ENCODE measurements around the gene GMIP.

The GMIP gene

GRCh38 chr19:19659646-19660245 is 16.3 kb upstream of the GMIP start:
- no peak for DNase-seq

DNA sequence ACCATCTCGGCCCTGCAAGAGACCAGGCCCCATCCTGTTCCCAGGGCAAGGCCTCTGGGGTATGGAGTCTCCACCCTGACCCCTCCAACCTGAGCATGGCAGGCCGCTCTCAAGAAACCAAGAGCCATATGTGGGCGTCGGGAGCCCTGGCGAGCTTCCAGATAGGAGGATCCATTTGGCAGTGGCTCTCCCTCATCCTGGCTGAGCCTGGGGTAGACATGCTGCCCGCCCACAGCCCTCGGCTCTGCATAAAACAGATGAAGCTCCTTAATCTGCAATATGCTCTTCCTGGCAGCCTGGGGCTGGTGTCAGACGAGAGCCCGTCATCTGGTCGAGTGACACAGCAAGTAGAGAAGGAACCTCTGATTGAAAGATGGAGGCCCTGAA is 13.9 kb upstream of the GMIP start:
- peak in 31 of 56 donors; percentile 5 to 71 (median 36) for DNase-seq

DNA sequence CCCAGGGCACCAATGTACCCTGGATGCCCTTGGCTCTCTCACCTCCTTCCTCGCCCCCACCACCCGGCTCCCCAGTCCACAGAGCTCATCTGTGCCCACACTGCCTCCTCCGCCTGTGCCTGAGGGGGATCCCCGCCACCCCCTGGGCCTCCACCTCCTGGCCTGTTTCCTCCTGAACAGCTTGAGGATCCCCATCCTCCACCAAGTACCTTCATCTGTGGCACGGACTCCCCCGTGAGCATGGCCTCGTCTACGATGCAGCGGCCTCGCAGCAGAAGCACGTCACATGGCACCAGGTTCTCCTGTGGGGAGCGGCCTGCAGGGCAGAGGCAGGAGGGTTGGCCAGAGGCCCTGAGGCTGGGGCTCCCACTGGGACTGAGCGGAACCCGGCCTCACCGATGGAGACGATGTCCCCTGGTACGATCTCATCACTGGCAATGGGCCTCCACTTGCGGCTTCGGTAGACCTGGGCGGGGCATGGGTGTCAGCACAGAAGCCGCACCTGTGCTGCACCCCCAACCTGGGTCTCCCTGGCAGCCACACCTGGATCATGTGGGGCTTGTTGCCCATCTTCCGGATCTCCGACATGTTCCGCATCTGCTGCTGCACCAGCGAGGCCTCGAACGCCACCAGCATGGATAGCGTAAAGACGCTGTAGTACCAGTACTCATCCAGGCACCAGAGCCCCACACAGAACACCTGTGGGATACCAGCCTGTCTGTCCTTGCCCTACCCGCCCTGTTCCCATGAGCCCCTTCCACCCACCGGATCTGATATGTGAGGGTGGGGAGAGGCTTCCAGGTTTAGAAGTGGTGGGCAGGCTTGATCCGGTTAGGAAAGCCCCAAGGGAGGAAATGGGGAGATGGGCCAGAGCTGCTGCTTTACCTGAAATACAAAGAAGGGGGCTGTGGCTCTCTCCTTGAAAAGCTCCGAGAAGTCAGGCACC is 13.3 kb upstream of the GMIP start:
- no peak for DNase-seq

DNA sequence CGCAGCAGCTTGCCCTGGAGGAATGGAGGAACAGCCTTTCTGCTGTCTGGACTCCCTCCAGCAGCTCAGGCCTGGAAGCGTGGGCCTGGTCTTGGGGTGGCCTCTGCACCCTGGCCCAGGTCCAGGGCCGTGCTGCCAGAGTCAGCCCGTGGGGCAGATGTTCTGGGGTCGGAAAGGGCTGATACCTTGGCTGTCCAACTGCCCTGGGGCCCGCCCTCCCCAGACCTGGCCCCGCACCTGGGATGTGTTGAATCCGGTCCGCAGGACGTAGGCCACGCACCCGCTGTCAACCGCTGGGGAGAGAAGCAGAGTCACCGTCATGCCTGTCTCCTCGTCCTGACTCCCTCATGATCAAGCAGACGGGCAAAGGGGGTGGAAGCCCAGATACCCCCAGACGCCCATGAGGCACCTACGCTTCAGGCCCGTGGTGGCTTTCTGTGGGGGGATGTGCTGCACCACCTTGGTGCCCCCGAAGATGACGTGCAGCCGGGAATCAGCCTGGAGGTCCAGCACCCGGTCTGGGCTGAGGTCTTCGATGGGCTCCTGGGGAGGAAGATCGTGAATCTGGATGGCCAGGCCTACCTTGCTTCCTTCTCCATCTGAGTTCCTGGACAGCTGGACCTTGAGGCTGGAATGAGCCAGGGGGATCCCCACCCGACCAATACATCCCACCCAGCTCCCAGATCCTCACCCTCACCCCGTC is 12.3 kb upstream of the GMIP start:
- DNase-seq = no peak

DNA sequence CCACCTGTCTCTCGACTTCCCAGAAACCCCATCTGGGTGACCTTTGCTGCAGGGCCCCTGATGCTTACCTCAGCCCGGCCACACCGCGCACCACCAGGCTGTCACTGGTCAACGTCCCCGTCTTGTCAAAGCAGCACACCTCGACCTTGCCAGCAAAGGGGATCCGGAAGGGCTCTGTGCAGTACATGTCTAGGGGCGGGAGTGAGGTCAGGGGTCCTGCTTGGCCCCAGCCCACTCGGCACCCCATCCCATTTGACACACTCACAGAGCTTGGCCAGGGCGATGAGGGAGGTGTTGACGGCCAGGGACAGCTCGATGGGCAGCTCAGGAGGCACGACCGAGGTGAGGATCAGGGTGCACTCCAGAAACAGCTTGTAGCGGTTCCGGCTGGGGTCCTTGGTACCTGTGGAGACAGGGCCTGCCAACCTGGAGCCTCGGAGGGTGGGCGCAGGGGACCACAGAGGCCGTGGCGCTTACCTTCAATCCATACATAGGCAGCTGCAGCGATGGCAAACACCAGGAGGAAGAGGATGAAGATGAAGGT is 11.7 kb upstream of the GMIP start:
- DNase-seq = no peak

- DNase-seq = no peak
Measured at GRCh38 chr19:19654441-19654840, 11.0 kb upstream of the GMIP start.

DNA sequence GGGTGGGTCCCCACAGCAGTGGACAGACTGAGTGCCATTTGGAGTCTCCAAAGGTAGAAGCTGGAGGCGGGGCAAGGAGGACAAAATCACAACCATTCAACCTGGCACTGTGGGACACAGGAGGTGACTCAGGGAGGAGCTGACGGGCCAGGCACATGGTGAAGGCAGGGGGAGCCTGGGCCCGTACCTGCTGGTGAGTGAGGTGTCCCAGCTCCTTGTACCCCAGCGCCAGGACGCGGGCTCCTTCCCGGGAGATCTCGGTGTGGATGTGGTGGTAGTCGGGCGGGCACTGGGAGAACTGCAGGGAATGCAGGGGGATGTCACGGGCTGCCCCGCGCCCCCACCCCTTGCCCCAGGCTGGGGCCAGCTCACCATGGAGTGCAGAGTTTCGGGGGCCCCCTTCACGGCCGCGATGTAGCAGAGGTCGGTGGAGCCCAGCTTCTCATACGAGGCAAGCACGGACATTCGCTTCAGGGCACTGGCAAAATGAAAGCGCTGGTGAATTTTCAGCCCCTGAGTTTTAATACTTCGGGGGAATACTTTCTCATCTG is 10.2 kb upstream of the GMIP start:
- DNase-seq = no peak

GRCh38 chr19:19652482-19653295 is 9.2 kb upstream of the GMIP start:
- no peak for DNase-seq

GRCh38 chr19:19651076-19651475 is 7.6 kb upstream of the GMIP start:
- peak in 38 of 56 donors; percentile 15 to 75 (median 46) for DNase-seq

DNA sequence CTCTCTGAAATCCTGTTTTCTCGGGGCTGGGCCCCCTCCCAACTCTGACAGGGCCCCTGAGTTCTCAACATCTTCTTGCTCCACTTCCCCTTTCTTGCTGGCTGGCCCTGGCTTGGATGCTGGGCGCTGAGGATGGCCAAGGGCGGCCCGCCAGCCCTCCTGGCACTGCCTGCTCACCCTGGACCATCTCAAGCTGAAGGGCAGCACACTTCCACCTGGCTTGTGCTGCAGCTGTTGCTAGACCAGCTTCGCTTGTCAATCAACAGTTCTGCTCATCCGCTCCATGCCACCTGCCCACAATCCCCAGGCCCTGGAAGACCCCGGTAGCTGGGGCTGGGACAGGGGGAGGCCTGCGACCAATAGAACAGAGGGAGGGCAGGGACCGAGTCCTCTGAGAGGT is 6.9 kb upstream of the GMIP start:
- peak in 9 of 56 donors; percentile 10 to 28 (median 21) for DNase-seq

GRCh38 chr19:19649580-19649995 is 6.1 kb upstream of the GMIP start:
- DNase-seq = no peak

- no peak for DNase-seq
Measured at GRCh38 chr19:19649155-19649554, 5.7 kb upstream of the GMIP start.

DNA sequence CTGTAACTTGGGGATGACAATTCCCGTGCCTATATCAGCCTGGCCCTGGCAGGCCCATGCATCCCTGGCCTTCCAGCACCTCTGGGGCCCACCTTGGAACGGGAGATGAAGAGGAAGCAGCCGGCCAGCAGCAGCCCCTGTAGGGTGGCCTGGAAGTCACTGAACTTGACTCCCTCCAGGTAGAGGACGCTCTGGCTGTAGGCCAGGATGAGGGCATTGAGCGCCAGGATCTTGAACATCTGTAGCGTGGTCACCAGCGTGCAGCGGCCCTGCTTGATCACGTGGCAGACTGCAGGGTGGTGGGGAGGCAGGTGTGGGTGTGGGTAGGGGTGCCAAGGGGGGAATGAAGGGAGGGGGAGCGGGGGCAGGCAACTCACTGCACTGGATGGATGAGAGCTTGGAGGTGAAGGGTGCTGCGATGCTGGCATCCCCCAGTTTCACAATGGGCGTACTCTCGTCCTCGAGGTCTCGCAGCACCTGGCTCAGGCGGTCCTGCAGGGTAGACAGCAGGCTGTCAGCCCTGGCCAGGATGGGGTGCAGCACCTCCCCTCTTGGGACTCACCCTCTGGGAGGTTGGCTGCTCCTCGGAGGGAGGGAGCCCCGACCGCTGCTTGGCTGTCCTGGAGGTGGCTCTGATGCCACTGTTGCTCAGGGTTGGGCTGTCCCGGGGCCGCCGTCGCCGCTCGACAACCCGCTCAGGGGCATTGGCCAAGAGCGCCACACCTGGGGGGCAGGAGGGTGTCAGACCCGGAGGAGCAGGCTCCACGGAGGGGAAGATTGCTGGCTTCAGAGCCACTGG is 3.8 kb upstream of the GMIP start:
- DNase-seq = no peak

GRCh38 chr19:19645233-19645870 is 1.9 kb upstream of the GMIP start:
- DNase-seq = no peak

DNA sequence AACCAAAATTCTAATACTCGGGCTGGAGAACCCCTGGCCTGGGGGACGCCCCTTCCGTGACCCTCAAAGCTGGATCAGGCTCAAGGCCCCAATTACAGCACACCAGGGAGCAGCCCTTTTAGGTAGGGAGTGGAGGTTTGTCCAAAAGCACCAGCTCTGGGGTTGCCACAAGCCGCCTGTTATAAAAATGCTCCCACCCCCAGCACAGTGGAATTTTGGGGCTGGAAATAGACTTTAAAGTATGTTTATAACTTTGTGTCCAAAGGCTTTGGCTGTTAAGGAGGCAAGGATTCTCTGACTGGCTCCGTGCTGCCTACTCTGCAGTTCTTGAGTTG is 564 bp upstream of the GMIP start:
- DNase-seq = no peak

- peak in 1 of 56 donors; percentile 41 for DNase-seq
Measured at GRCh38 chr19:19642506-19643157, 825 bp downstream of the GMIP start.

DNA sequence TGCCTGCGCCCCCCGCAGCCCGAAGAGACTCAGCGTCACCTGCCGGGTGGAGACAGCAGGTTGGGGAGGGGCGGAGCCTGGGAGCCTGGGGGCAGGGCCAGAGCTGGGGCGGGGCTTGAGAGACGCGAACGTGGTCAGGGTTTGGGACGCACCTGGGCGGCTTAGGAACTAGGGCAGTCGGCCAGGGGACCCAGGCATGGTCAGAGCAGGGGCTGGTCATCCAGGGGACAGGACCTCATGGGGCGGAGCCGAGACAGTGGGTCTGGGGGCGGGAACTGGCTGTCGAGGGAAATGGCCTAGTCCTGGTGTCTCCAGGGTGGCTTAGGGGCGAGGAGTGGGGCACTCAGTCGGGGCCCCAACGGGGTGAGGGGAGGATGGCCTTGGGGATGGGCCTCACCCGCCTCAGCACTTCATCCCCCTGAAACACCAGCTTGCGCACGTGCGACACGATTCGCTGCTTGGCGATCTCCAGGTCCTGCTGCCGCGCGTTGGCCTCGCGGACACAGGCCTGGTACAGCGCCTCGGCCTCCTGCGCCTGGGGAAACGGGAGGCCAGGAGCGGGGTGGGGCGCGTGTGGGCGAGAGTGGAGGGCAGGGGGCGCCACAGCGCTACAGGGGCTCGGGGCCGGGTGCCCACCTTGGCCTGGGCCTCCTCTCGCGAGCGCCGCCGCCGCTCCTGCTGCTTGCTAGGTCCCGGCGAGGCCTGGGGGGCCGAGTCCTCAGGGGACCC is 5.8 kb downstream of the GMIP start:
- no peak for DNase-seq

DNA sequence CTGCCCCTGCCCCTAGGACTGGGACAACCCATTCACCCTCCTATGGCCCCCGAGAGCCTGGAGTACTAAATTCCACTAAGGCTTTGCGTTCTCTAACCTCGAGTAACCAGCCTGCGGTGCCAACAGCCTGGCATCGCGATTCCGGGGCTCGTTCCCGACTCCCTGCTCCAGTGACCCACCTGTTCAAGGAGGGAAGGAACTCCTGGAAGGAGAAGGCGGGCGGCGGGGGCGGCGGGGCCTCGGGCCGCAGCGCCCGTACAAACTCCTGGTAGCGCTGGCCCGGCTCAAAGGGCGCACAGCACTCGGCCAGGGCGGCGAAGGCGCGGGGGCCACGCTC is 6.3 kb downstream of the GMIP start:
- no peak for DNase-seq
